ENCODE results near the gene WDR88.

The WDR88 gene

GRCh38 chr19:33110137-33110910, 21.6 kb upstream of the WDR88 start:
- no peak for TF ChIP-seq GATA3 (IDR thresholded peaks at IDR 0.05; ENCODE audit: low read depth, low read length)
- no peak for TF ChIP-seq GATA2 (IDR thresholded peaks at IDR 0.05; ENCODE audit: low read depth, low read length)

DNA sequence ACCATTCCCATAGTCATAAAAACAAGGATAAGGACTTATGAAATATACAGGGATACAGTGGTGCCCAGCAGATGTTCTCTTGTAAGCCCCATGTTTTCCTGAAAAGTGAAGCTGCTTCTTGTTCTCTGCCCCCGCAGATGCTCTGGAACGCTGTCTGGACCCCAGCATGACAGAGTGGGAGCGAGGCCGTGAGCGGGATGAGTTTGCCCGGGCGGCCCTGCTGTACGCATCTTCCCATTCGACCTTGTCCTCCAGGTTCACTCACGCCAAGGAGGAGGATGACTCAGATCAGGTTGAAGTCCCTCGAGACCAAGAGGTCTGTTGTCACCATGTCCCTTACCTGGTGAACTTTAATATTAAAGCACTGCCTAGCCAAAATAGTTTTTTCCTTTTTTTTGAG, 20.3 kb upstream of the WDR88 start:
- no peak for TF ChIP-seq GATA3 (IDR thresholded peaks at IDR 0.05; ENCODE audit: low read depth, low read length)
- TF ChIP-seq GATA2 (IDR thresholded peaks at IDR 0.05; ENCODE audit: low read depth, low read length), result no peak

- TF ChIP-seq GATA2 (IDR thresholded peaks at IDR 0.05; ENCODE audit: low read depth, low read length) (no peak), GATA3 (IDR thresholded peaks at IDR 0.05; ENCODE audit: low read depth, low read length) (no peak)
Measured at GRCh38 chr19:33114312-33114711, 17.6 kb upstream of the WDR88 start.

GRCh38 chr19:33117501-33117900, 14.4 kb upstream of the WDR88 start:
- TF ChIP-seq GATA3 (IDR thresholded peaks at IDR 0.05; ENCODE audit: low read depth, low read length) (no peak), GATA2 (IDR thresholded peaks at IDR 0.05; ENCODE audit: low read depth, low read length) (no peak)

DNA sequence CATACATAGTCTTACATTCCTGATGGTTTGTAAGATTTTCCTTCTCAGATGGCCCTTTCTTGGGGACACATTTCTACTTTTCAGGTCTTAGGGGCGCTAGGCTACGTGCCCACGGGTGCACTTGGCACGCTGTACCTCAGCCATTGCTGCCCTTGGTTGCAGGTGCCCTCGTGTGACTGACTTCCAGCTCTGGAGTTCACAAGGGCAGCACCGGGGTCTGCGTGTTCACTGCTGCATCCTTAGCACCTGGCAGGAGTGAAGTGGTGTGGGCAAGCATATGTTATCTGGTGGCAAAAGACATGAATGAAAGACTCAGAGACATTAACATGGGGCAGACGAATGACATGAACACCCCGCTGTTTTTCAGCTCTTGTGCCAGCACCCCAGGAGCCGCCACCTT, 13.3 kb upstream of the WDR88 start:
- TF ChIP-seq GATA3 (IDR thresholded peaks at IDR 0.05; ENCODE audit: low read depth, low read length) (no peak), GATA2 (IDR thresholded peaks at IDR 0.05; ENCODE audit: low read depth, low read length) (no peak)

GRCh38 chr19:33124207-33125098, 7.5 kb upstream of the WDR88 start:
- TF ChIP-seq GATA3 (IDR thresholded peaks at IDR 0.05; ENCODE audit: low read depth, low read length) (no peak; the same call in 1 of the 2 replicates), GATA2 (IDR thresholded peaks at IDR 0.05; ENCODE audit: low read depth, low read length) (peak; percentile 82)

DNA sequence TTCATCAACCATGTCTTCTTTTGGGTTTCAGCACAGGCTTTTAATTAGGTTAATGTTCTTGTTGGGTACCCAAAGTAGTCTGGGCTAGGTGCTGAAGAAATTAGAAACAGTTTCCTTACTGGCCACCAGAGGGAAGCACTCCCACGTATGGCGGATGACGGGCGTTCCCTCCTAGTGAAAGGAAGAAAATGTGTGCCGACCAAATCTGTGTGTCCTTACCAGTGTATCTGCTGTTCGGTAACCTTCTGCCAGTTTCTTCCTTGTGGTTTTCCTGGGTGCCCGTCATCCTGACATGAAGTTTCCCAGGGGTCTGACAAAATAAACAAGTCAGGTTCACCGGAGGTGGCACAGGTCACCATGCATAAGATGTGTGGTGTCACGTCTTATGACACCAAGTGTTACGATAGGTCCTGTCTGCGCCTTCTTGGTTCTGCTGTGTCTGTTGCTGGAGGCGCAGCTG, 6.0 kb upstream of the WDR88 start:
- no peak for TF ChIP-seq GATA3 (IDR thresholded peaks at IDR 0.05; ENCODE audit: low read depth, low read length)
- TF ChIP-seq GATA2 (IDR thresholded peaks at IDR 0.05; ENCODE audit: low read depth, low read length), result no peak

DNA sequence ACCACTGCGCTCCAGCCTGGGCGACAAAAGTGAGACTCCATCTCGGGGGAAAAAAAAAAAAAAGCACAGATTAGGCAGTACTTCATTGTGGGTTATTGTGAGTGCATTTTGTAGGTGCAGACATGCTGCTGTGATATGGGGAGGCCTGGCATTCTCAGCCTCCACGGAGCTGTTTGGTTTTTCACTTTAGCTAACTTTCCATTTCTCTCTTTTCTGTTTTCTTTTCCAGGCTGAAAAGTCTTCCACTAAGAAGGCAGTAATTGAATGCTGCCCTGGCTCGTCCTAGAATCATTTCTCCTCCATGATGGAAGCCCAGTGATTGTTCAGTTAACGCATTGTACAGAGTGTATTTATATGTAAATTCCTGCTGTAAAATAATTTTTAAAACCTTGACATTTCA, 2.0 kb upstream of the WDR88 start:
- TF ChIP-seq GATA2 (IDR thresholded peaks at IDR 0.05; ENCODE audit: low read depth, low read length), result no peak
- TF ChIP-seq GATA3 (IDR thresholded peaks at IDR 0.05; ENCODE audit: low read depth, low read length), result no peak

- TF ChIP-seq GATA3 (IDR thresholded peaks at IDR 0.05; ENCODE audit: low read depth, low read length) (no peak), GATA2 (IDR thresholded peaks at IDR 0.05; ENCODE audit: low read depth, low read length) (no peak)
Measured at GRCh38 chr19:33130433-33130832, 1.5 kb upstream of the WDR88 start.

- TF ChIP-seq GATA2 (IDR thresholded peaks at IDR 0.05; ENCODE audit: low read depth, low read length), result no peak
- no peak for TF ChIP-seq GATA3 (IDR thresholded peaks at IDR 0.05; ENCODE audit: low read depth, low read length)
Measured at GRCh38 chr19:33132425-33132824, 511 bp downstream of the WDR88 start.

GRCh38 chr19:33133438-33134031, 1.6 kb downstream of the WDR88 start:
- TF ChIP-seq GATA3 (IDR thresholded peaks at IDR 0.05; ENCODE audit: low read depth, low read length), result no peak
- 0 out of 2 replicates have a peak, but pooled peaks have one; percentile 19 for TF ChIP-seq GATA2 (IDR thresholded peaks at IDR 0.05; ENCODE audit: low read depth, low read length)

DNA sequence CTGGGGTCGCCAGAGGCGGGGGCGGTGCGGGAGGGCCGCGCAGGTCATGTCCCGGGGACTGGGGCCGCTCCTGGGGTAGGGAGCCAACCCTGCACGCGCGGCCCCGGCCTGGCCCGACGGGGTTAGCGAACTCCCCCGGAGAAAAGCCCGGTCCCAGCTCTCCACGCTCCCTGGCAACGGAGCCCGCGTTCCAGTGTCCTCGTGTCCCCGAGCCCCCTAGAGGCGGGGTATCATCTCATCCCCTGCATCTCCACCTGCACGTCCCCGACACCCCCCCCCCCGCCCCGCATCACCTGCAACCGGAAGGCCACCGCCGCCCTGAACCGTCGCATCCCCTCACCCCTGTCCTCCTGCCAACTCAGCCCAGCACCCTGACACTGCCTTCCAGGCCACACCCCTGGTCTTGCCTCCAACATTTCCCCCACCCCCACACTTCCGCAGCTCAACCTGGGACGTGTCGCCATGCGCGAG, 2.7 kb downstream of the WDR88 start:
- TF ChIP-seq GATA2 (IDR thresholded peaks at IDR 0.05; ENCODE audit: low read depth, low read length), result no peak
- no peak for TF ChIP-seq GATA3 (IDR thresholded peaks at IDR 0.05; ENCODE audit: low read depth, low read length)

DNA sequence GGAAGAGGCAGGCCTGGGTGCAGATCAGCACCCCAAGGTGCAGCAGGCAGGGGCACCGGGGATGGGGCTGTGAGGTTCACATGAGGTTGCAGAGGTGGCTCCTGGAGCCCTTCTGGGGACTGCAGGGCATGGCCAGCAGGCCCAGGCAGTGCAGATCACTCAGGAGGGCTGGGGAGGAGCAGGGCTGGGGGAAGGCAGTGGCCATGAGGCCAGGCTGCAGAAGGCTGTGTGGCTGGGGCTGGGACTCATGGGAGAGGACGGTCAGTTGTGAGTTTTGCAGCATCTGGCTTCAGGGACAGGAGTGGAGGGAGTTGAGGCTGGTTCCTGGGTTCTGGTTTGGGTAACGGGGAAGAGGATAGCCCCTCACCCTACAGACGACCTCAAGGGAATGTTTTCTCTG, 7.3 kb downstream of the WDR88 start:
- TF ChIP-seq GATA3 (IDR thresholded peaks at IDR 0.05; ENCODE audit: low read depth, low read length), result no peak
- no peak for TF ChIP-seq GATA2 (IDR thresholded peaks at IDR 0.05; ENCODE audit: low read depth, low read length)

DNA sequence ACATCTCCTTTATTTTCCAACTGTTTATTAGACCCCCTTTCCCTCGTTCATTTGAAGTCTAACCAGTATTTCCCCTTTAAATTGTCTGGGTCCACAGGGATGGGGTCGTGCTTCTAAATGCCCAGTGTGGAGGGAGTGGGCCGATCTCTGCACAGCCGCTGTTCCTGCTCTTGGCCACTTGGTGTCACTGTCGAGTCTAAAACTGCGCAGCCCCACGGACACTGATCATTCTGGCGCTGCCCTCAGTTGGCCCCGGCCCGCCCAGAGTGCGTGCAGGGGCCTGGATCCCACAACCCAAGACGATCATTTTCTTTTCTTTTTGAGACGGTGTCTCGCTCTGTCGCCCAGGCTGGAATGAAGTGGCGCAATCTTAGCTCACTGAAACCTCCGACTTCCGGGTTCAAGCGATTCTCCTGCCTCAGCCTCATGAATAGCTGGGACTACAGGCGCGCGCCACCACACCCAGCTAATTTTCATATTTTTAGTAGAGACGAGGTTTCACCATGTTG, 12.0 kb downstream of the WDR88 start:
- TF ChIP-seq GATA2 (IDR thresholded peaks at IDR 0.05; ENCODE audit: low read depth, low read length) (no peak), GATA3 (IDR thresholded peaks at IDR 0.05; ENCODE audit: low read depth, low read length) (no peak)
